NCI-H82 treated with DMSO at 0.1 percent for 48 hours (cell line): ENCODE results near the gene KRT76.

Experiments used
- DNase-seq: peaks from one replicate; lab custom pipeline; 2025; ENCODE audit not compliant: unreplicated experiment; lab: John Stamatoyannopoulos, UW

Gene KRT76

GRCh38 chr12:52813203-52813819 is 36.2 kb upstream of the KRT76 start:
- DNase-seq: no peak

GRCh38 chr12:52812749-52813148 is 35.6 kb upstream of the KRT76 start:
- DNase-seq: no peak

- no peak for DNase-seq
Observed at GRCh38 chr12:52812073-52812400, 34.9 kb upstream of the KRT76 start.

DNA sequence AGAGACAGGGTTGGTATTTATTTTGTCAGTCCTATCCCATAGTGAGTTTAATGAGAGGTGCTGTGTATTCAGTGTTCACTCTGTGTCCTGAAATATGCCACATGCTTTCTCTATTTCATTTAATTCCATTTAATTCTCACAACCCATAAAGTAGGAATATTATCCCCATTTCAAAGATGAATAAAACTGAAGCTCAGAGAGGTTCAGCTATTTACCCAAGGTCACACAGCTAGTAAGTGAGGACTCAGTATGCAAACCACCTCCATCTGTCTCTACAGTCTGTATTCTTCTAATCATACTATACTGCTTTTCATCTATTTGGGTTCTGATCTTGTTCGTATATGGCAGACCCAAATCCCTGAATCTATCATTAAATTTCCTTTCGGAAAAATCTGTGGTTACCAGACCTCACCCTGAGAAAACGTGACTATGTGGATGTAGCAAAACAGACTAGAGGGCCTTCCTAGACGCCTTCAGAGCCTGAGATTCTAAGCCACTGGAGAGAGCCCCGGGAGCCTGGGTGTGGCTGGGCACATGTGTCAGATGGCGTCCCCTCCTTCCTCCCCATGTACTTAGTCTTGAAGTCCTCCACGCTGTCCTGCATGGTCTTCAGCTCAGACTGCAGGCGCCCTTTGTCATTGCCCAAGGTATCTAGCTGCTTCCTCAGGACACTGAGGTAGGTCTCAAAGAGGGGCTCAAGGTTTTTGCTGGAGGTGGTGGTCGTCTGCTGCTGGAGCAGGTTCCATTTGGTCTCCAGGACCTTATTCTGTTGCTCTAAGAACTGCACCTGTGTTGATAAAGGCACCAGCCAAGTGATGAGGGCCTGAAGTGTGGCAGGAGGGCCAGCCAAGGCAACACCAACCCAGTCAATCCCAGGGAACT is 34.3 kb upstream of the KRT76 start:
- DNase-seq: no peak

DNA sequence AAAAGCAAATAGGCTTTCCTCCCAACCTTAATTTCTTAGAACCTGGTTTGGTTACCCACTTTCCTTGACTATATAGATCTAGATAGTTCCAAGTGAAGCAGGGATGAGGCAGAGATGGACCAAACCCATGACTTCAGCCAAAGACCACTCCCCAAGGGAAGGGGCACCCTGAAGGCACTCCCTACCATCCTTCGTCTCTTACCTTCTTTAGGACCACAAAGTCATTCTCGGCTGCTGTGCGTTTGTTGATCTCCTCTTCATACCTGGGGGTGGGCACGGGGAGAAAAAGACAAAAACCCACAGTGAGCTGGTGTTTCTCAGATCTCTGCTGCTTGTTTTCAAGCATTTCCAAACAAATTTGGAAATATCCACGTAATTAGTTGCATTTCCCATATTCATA is 33.4 kb upstream of the KRT76 start:
- no peak for DNase-seq

GRCh38 chr12:52809166-52809565 is 32.0 kb upstream of the KRT76 start:
- DNase-seq: no peak

DNA sequence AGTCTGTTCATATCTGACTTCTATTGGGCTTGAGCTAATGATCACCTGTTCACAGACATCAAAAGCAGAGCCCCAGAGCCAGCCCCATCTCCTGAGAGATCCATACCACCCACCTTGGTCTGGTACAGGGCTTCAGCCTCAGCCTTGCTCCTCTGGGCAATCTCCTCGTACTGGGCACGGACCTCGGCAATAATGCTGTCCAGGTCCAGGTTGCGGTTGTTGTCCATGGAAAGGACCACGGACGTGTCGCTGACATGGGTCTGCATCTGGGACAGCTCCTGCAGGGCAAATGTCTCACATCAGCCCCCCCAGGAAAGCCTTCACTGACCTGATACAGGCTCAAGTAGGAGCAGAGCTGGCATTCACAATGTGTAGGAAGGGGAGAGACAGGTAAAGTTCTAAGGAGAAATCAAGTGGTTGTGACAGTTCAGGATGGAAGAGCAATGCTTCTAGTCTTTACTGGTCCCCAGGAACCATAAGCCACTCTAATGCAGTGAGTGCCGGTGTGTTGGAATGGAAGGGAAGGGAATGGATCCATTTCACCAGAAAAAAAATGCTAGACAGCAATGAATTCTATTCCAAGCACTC is 31.5 kb upstream of the KRT76 start:
- no peak for DNase-seq

GRCh38 chr12:52807544-52808470 is 30.7 kb upstream of the KRT76 start:
- no peak for DNase-seq

GRCh38 chr12:52806821-52807543 is 29.8 kb upstream of the KRT76 start:
- DNase-seq: no peak

DNA sequence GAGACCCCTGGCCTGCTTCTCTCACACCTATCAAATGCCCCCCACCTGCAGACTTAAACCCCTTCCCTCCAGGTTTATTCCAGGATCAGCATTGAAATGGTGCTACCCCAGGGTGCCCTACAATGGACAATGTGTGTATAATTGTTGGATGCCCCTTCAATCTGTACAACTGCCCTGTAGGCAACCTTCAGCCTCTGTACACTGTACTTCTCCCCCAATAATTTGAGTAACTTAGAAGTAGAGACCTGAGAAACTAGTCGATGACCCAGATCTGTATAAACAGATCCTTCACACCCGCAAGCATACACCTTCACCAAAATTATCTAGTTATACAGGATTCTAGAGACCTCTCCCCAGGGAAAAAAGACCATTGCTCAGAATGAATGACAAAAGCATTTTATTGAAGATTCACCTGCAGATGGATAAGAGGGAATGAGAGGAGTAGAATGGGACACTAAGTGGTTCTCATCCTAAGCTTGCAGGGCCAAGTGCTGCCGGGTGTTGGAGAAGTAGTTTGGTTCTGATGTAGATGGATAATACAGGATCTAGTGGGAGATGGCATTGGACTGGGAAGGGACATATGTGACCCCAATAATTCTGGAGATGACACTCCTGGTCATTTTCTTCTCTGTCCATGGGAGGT is 29.1 kb upstream of the KRT76 start:
- no peak for DNase-seq

DNA sequence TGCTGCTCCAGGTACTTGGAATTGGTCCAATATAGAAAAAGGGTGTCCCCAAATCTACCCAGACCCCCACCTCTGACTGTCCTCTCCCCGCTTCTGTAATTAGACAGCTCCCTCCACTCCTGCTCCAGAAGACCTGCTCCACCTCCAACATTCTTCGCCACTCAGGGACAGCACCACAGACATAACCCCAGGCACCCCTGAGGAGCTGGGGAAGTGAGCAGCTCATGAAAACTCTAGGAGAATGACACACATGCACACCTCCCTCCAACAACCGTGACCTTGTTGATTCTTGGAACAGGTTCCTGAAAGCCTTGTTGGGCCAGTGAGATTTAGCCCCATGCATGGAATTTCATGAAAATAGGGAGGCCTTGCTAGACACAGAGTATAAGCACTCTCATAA is 28.6 kb upstream of the KRT76 start:
- DNase-seq: no peak

- DNase-seq: no peak
Observed at GRCh38 chr12:52805000-52805399, 27.9 kb upstream of the KRT76 start.

- DNase-seq: no peak
Observed at GRCh38 chr12:52802442-52802841, 25.3 kb upstream of the KRT76 start.

DNA sequence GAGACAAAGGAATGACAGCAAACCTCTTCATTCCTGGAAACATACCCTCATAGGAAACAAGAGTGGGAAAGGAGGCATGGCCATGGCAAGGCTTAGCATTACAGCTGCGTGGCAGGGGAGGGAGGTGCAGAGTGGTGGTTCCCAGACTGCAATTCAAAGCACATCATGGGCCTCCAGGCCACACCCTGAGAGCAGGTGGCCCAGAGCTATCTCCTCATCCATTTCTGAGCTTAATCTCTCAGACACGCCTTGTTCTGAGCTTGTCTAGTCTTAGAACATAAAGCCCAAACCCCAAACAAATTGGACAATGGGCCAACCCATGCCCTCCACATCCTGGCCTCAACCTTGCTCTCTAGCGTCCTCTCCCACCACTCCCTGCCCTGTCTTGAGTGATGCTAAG is 24.6 kb upstream of the KRT76 start:
- DNase-seq: no peak

- no peak for DNase-seq
Observed at GRCh38 chr12:52800259-52800917, 23.2 kb upstream of the KRT76 start.

DNA sequence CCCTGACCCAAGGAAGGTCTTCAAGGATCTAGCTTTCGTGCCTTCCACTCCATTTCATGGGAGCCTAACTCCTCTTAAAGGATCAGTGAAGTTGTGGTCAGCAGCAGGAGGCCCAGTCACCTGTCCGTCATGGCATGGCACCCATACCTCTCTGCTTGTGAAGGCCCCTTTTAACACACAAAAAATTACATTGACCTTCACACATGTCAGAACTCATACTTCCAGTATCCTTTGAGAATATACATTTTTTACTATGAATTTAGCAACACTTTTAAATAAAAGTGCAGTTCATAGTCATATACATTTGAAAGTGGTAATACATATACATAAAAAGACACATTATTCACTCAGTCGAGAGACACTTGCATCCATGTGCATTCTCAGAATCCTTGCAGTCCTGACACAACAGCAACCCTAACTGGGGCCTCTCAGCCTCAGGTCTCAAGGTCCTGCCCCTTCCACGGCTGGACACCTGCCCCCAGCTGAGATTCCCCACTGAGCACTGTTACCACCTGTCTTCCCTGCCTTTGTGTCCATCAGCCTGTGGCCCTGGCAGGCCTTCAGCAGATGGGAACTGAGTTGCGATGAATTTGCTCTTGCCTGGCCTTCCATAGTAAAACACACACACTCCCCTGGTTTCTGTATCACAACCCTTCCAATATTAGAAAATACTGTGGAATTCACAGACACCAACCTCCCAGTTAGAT is 22.5 kb upstream of the KRT76 start:
- DNase-seq: no peak

GRCh38 chr12:52798671-52799504 is 21.7 kb upstream of the KRT76 start:
- DNase-seq: no peak

DNA sequence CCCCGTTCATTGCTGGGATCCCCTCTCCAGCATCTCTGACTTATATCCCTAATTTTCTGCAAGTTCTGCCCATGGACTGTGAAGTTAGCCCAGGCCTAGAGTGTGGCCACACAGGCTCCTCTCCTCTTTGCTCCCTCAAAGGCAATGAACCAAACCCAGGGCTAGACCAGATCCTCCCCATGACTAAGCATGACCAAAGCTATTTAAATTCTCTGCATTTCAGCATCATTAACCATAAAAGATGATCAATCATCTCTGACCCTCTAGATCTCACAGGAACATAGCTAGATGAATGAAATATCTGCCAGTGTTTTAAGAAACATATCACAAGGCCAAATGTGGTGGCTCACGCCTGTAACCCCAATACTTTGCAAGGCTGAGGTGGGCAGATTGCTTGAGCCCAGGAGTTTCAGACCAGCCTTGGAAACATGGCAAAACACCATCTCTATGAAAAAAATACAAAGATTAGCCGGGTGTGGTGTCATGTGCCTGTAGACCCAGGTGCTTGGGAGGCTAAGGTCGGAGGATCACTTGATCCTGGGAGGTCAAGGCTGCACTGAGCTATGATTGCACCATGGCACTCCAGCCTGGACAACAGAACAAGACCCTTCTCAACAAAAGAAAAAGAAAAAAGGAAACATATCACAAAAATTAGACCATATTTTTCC is 21.0 kb upstream of the KRT76 start:
- DNase-seq: no peak
